ENCODE measurements around the gene CYFIP2. TPM values are rescaled to one million over a fixed set of nuclear protein-coding genes. Genes with fewer than 3 reads are reported as not detected.

The CYFIP2 gene
- total RNA-seq (10 to 100 TPM; 35.1 to 46.3 TPM), polyA plus RNA-seq (10 to 100 TPM; 24.9 to 38.9 TPM)
- long read RNA-seq, donor 1: 0 reads
- long read RNA-seq, donor 2, partial matches to known transcripts: 0 of 1 reads
- long read RNA-seq, donor 2, other reads (novel, unspliced or antisense): 0 of 1 reads
- long read RNA-seq, donor 3, full-length matches to known transcripts: 2 of 2 reads
- long read RNA-seq, donor 3, partial matches to known transcripts: 0 of 2 reads
- long read RNA-seq, donor 3, other reads (novel, unspliced or antisense): 0 of 2 reads
- long read RNA-seq, donor 4: 0 reads
- long read RNA-seq, donor 5, full-length matches to known transcripts: 2 of 19 reads
- long read RNA-seq, donor 5, partial matches to known transcripts: 17 of 19 reads
- long read RNA-seq, donor 5, other reads (novel, unspliced or antisense): 0 of 19 reads

- DNase-seq (peak; percentile 56 to 76 (median 75)), ATAC-seq (ENCODE audit: insufficient read depth, low FRiP score) (peak; percentile 84)
- Histone ChIP-seq H3K9me3 (ENCODE audit: control insufficient read depth in 4 of 4, insufficient read depth in 3 of 4, low read length in 3 of 4) (no peaks in the 10 kb centered on the region), H3K27me3 (ENCODE audit: control insufficient read depth in 3 of 3, insufficient read depth in 3 of 3, low read length in 2 of 3) (peaks cover 0 to 3% (median 3%) of the 10 kb centered on the region in 3 donors), H3K27ac (ENCODE audit: low read depth in 1 of 2, low read length in 1 of 2) (peak within 1 kb of the TSS; percentile 67 to 82), H3K9ac (ENCODE audit: insufficient read depth in 1 of 2, low read length in 2 of 2) (peak within 1 kb of the TSS; percentile 11 to 76), H3K36me3 (ENCODE audit: control insufficient read depth in 4 of 4, insufficient read depth in 4 of 4, low read length in 4 of 4) (no peaks in the 10 kb centered on the region), H3K4me3 (peak within 1 kb of the TSS; percentile 75), H3K4me1 (ENCODE audit: control insufficient read depth in 5 of 5, insufficient read depth in 5 of 5, low read length in 5 of 5) (peaks cover 2 to 15% (median 7%) of the 10 kb centered on the region in 5 donors)
- TF ChIP-seq, protein P1, sequence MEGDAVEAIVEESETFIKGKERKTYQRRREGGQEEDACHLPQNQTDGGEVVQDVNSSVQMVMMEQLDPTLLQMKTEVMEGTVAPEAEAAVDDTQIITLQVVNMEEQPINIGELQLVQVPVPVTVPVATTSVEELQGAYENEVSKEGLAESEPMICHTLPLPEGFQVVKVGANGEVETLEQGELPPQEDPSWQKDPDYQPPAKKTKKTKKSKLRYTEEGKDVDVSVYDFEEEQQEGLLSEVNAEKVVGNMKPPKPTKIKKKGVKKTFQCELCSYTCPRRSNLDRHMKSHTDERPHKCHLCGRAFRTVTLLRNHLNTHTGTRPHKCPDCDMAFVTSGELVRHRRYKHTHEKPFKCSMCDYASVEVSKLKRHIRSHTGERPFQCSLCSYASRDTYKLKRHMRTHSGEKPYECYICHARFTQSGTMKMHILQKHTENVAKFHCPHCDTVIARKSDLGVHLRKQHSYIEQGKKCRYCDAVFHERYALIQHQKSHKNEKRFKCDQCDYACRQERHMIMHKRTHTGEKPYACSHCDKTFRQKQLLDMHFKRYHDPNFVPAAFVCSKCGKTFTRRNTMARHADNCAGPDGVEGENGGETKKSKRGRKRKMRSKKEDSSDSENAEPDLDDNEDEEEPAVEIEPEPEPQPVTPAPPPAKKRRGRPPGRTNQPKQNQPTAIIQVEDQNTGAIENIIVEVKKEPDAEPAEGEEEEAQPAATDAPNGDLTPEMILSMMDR (IDR thresholded peaks at IDR 0.05; ENCODE audit: control extremely low read depth, extremely low read depth): no peak
- 1% methylated on average over 29 to 58 of the region's 58 CpGs for WGBS, 2 donors
Measured at GRCh38 chr5:157265714-157266285, at the start of gene CYFIP2. TSS of gene CYFIP2 (plus strand) at chr5:157266123. CDS start at chr5:157285362, 19,239 bp downstream.

GRCh38 chr5:157216391-157217142 is 49.4 kb upstream of the CYFIP2 start:
- no peak overlapping the region for H3K27ac ChIP-seq (ENCODE audit: low read depth in 1 of 2, low read length in 1 of 2)
- 75 to 86% methylated on average over 6 of the region's 6 CpGs for WGBS, 2 donors
- no peaks in the 10 kb centered on the region for H3K27me3 ChIP-seq (ENCODE audit: control insufficient read depth in 3 of 3, insufficient read depth in 3 of 3, low read length in 2 of 3)
- H3K9ac ChIP-seq (ENCODE audit: insufficient read depth in 1 of 2, low read length in 2 of 2): no peak overlapping the region
- TF ChIP-seq, protein P1 (IDR thresholded peaks at IDR 0.05; ENCODE audit: control extremely low read depth, extremely low read depth): no peak
- no peak overlapping the region for H3K4me3 ChIP-seq
- H3K9me3 ChIP-seq (ENCODE audit: control insufficient read depth in 4 of 4, insufficient read depth in 3 of 4, low read length in 3 of 4): no peaks in the 10 kb centered on the region
- H3K4me1 ChIP-seq (ENCODE audit: control insufficient read depth in 5 of 5, insufficient read depth in 5 of 5, low read length in 5 of 5): no peaks in the 10 kb centered on the region
- DNase-seq: no peak
- ATAC-seq (ENCODE audit: insufficient read depth, low FRiP score): no peak
- no peaks in the 10 kb centered on the region for H3K36me3 ChIP-seq (ENCODE audit: control insufficient read depth in 4 of 4, insufficient read depth in 4 of 4, low read length in 4 of 4)

DNA sequence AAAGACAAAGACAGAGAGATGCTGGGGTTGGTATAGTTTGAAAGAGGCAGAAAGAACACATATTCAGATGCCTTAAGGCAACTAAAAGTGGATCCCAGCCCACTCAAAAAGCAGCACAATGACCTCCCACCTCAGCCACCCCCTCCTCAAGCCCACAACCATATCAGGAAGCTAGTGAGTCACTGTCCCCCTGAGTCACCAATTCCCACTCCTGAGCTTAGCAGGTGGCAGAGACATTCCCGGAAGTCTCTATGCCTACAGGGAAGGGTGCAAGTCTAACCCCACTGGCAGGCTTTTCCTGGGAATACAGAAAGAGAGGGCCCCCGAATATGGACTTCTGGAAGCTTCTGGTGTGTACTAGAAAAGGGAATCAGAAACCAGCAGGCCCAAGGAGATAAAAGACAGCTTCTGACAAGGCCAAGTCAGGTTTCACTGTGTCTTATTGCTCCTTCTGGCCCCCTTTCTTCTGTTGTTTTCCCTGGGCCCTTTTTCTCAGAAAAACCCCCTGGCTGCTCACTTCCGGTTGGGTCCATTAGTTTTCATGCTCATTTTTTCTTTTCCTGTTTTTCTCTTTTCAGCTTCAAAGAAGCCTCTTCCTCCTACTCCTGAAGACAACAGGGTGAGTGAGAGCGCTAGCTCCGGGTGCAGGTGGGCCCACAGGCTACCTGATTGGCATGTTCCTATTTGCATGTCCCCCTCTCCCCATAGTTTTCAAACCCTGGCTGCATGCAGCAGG is 48.5 kb upstream of the CYFIP2 start:
- DNase-seq: no peak
- no peaks in the 10 kb centered on the region for H3K4me1 ChIP-seq (ENCODE audit: control insufficient read depth in 5 of 5, insufficient read depth in 5 of 5, low read length in 5 of 5)
- H3K4me3 ChIP-seq: no peak overlapping the region
- ATAC-seq (ENCODE audit: insufficient read depth, low FRiP score): no peak
- no peak overlapping the region for H3K27ac ChIP-seq (ENCODE audit: low read depth in 1 of 2, low read length in 1 of 2)
- no peaks in the 10 kb centered on the region for H3K9me3 ChIP-seq (ENCODE audit: control insufficient read depth in 4 of 4, insufficient read depth in 3 of 4, low read length in 3 of 4)
- no peaks in the 10 kb centered on the region for H3K27me3 ChIP-seq (ENCODE audit: control insufficient read depth in 3 of 3, insufficient read depth in 3 of 3, low read length in 2 of 3)
- H3K9ac ChIP-seq (ENCODE audit: insufficient read depth in 1 of 2, low read length in 2 of 2): no peak overlapping the region
- 40 to 64% methylated on average over 5 of the region's 5 CpGs for WGBS, 2 donors
- H3K36me3 ChIP-seq (ENCODE audit: control insufficient read depth in 4 of 4, insufficient read depth in 4 of 4, low read length in 4 of 4): no peaks in the 10 kb centered on the region
- TF ChIP-seq, protein P1 (IDR thresholded peaks at IDR 0.05; ENCODE audit: control extremely low read depth, extremely low read depth): no peak

Data from lung (tissue), 16 donors.